SK-N-MC (cell line): ENCODE measurements around the gene EEF1AKMT3.

Experiments used
- EZH2 ChIP-seq: fragments of 200-600 bp; sonication (generic); IDR thresholded peaks from one replicate; pipeline ENCODE4 v1.6.1; 2017; ENCODE audit warnings: antibody characterized with exemption
- POLR2AphosphoS5 ChIP-seq: IDR thresholded peaks from 2 replicates; pipeline ENCODE4 v1.6.1; 2012; ENCODE audit warnings: mild to moderate bottlenecking, low read depth, low read length, borderline replicate concordance

- TF ChIP-seq POLR2AphosphoS5 (no peak), EZH2 (no peak)
Measured at GRCh38 chr12:57755194-57755453, 17.3 kb upstream of the EEF1AKMT3 start.
